HL-60 (cell line): ENCODE measurements around the gene MYRIP.

ENCODE experiments used
- DNase-seq, 2 experiments: peaks; one replicate each; pipeline ENCODE4 v3.0.0-alpha.2; 2010 to 2020; ENCODE audit warnings: low read depth in 1 of 2, low spot score in 1 of 2
- H3K27ac ChIP-seq: fragments of 250-450 bp; sonication (Bioruptor Pico); replicated peaks from 2 replicates; pipeline ENCODE4 v1.5.1; 2020; ENCODE audit warnings: mild to moderate bottlenecking, moderate library complexity
- H3K27me3 ChIP-seq: fragments of 250-450 bp; sonication (Bioruptor Pico); 2 replicates; pipeline ENCODE4 v1.5.1; 2021; ENCODE audit warnings: mild to moderate bottlenecking, moderate library complexity; ENCODE audit not compliant: insufficient read depth, poor library complexity, severe bottlenecking
- H3K4me3 ChIP-seq: replicated peaks from 2 replicates; pipeline ENCODE4 v1.5.1; 2011; ENCODE audit warnings: mild to moderate bottlenecking, control low read depth, low read length; ENCODE audit not compliant: insufficient read depth
- GABPA ChIP-seq: IDR thresholded peaks from 2 replicates; pipeline ENCODE4 v1.6.1; 2012; ENCODE audit warnings: low read depth
- POLR2AphosphoS5 ChIP-seq: IDR thresholded peaks from 2 replicates; pipeline ENCODE4 v1.6.1; 2012; ENCODE audit warnings: low read depth
- REST ChIP-seq: IDR thresholded peaks from 2 replicates; pipeline ENCODE4 v1.6.1; 2012; ENCODE audit warnings: low read depth; ENCODE audit not compliant: insufficient replicate concordance
- SPI1 ChIP-seq: IDR thresholded peaks from 2 replicates; pipeline ENCODE4 v1.6.1; 2012; ENCODE audit warnings: low read depth, mild to moderate bottlenecking, borderline replicate concordance
- TF ChIP-seq, protein P1 (sequence below): IDR thresholded peaks from one replicate; pipeline ENCODE4 v1.5.1; 2011; ENCODE audit warnings: low read length, control low read depth, inconsistent platforms; ENCODE audit not compliant: insufficient read depth

MYRIP gene

GRCh38 chr3:39869890-39870289, 60.5 kb downstream of the MYRIP start:
- H3K4me3 ChIP-seq = no peak overlapping the region
- no peak for TF ChIP-seq SPI1
- TF ChIP-seq, protein P1, sequence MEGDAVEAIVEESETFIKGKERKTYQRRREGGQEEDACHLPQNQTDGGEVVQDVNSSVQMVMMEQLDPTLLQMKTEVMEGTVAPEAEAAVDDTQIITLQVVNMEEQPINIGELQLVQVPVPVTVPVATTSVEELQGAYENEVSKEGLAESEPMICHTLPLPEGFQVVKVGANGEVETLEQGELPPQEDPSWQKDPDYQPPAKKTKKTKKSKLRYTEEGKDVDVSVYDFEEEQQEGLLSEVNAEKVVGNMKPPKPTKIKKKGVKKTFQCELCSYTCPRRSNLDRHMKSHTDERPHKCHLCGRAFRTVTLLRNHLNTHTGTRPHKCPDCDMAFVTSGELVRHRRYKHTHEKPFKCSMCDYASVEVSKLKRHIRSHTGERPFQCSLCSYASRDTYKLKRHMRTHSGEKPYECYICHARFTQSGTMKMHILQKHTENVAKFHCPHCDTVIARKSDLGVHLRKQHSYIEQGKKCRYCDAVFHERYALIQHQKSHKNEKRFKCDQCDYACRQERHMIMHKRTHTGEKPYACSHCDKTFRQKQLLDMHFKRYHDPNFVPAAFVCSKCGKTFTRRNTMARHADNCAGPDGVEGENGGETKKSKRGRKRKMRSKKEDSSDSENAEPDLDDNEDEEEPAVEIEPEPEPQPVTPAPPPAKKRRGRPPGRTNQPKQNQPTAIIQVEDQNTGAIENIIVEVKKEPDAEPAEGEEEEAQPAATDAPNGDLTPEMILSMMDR = no peak
- TF ChIP-seq GABPA = no peak
- TF ChIP-seq REST = no peak
- no peak for TF ChIP-seq POLR2AphosphoS5
- DNase-seq = no peak
- H3K27ac ChIP-seq = no peak overlapping the region
- H3K27me3 ChIP-seq = no peaks in the 10 kb centered on the region

DNA sequence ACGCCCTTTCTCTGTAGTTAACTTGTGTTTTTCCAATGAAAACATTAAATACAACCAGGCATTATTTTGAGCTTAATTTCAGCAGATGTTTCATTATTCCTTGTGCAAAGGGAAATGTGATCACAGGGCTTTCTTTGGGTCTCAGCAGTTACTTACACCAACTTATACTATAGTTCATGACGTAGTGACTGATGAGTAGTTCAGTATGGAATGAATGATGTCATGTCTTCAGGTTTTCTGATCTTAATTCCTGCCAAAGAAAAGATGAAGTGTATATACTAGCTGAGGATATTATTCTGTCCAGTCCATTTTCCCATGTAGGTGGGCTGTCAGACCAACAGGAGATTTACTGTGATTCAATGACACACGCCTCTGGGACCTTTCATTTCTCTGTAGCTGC, 61.3 kb downstream of the MYRIP start:
- no peak overlapping the region for H3K27ac ChIP-seq
- H3K27me3 ChIP-seq = no peaks in the 10 kb centered on the region
- TF ChIP-seq POLR2AphosphoS5 = no peak
- no peak for DNase-seq
- no peak overlapping the region for H3K4me3 ChIP-seq

DNA sequence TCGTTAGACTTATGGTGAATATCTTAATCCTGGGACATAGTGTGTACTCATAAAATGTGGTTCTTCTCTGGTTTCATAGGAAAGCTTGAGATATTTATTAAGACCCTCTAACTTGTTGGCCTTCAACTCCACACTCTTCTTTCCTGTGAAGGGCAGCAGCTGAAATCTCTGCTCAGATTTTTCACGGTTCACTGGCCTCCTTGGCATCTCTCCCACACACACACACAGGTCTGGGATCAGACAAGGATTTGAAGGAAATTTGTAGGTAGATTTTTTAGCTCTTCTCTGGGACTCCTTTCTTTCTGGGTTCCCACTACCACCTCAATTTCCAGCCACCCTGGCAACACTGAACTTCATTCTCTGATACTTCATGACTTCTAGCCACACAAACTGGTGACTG, 70.2 kb downstream of the MYRIP start:
- H3K4me3 ChIP-seq = no peak overlapping the region
- H3K27me3 ChIP-seq = no peaks in the 10 kb centered on the region
- no peak for DNase-seq
- no peak overlapping the region for H3K27ac ChIP-seq
- TF ChIP-seq, protein P1 = no peak
- TF ChIP-seq REST (no peak), GABPA (no peak), SPI1 (no peak), POLR2AphosphoS5 (no peak)

GRCh38 chr3:39882111-39882510, 72.7 kb downstream of the MYRIP start:
- Histone ChIP-seq H3K27me3 (peaks cover 2% of the 10 kb centered on the region), H3K4me3 (no peak overlapping the region), H3K27ac (no peak overlapping the region)
- DNase-seq = no peak
- TF ChIP-seq GABPA (no peak), REST (no peak), POLR2AphosphoS5 (no peak), SPI1 (no peak)
- TF ChIP-seq, protein P1 = no peak
